Upper lobe of left lung (tissue), 6 donors: ENCODE results near the gene MAP4K4. TPM values are rescaled to one million over a fixed set of nuclear protein-coding genes. Genes with fewer than 3 reads are reported as not detected.
A peak's percentile ranks its signal among the peaks of the same experiment; 100 is the strongest.

ENCODE experiments used
- ATAC-seq, 2 donors: fragments of 200-7000 bp; cut with Tn5 transposase; one replicate each; pipeline ENCODE4 v1.9.1; 2022; ENCODE audit warnings: mild to moderate bottlenecking in 2 of 2, moderate library complexity in 2 of 2; ENCODE audit not compliant: low FRiP score in 2 of 2
- DNase-seq, 2 donors: peaks; one replicate each; pipeline ENCODE4 v3.0.0-alpha.2; 2019 to 2020
- H3K27ac ChIP-seq, 4 donors: fragments of 200-600 bp; sonication (generic); one replicate each; pipeline ENCODE4 v1.5.1; 2016 to 2019
- H3K27me3 ChIP-seq, 4 donors: fragments of 200-600 bp; sonication (generic); one replicate each; pipeline ENCODE4 v1.5.1; 2017 to 2019
- H3K36me3 ChIP-seq, 4 donors: fragments of 200-600 bp; sonication (generic); one replicate each; pipeline ENCODE4 v1.5.1; 2016 to 2019
- H3K4me1 ChIP-seq, 4 donors: fragments of 200-600 bp; sonication (generic); one replicate each; pipeline ENCODE4 v1.5.1; 2018 to 2019
- H3K4me3 ChIP-seq, 4 donors: fragments of 200-600 bp; sonication (generic); one replicate each; pipeline ENCODE4 v1.5.1; 2017 to 2019; ENCODE audit warnings: mild to moderate bottlenecking in 2 of 4, moderate library complexity in 1 of 4
- H3K9me3 ChIP-seq, 4 donors: fragments of 200-600 bp; sonication (generic); one replicate each; pipeline ENCODE4 v1.5.1; 2018 to 2019
- EP300 ChIP-seq, 4 donors: sonication (generic); formaldehyde crosslinking; IDR thresholded peaks; one replicate each; pipeline ENCODE4 v1.5.1; 2017; ENCODE audit warnings: antibody characterized with exemption in 4 of 4, control low read depth in 2 of 4
- POLR2A ChIP-seq, 4 donors: fragments of 450-650 bp; IDR thresholded peaks; one replicate each; pipeline ENCODE4 v1.5.1; 2016 to 2017; ENCODE audit warnings: antibody characterized with exemption in 4 of 4, mild to moderate bottlenecking in 2 of 4
- POLR2AphosphoS5 ChIP-seq, 2 donors: sonication (generic); formaldehyde crosslinking; IDR thresholded peaks; one replicate each; pipeline ENCODE4 v1.5.1; 2017; ENCODE audit warnings: antibody characterized with exemption in 2 of 2
- WGBS, 2 donors: methylation state at CpG; one replicate each; pipeline ENCODE4 v1.1.5; 2017 to 2018; 5-methylcytosine and 5-hydroxymethylcytosine counted together
- total RNA-seq, 6 donors: library from RNA; depleted of rRNA in 4 of 6; stranded (reverse); fragments of >200 nt in 4 of 6; gene quantifications; one replicate each; pipeline versions ENCODE4 v1.1.0 to v1.2.1, GENCODE V29; 2016 to 2021
- TF ChIP-seq, protein P1 (sequence below), 6 experiments: fragments of 450-650 bp in 4 of 6; fragments of 200-600 bp in 2 of 6; sonication (generic) in 2 of 6; IDR thresholded peaks; one replicate each; pipeline ENCODE4 v1.5.1; 2016 to 2019; ENCODE audit warnings: antibody characterized with exemption in 6 of 6
- donor health status: DM: no; HTN: no; CAD: no; lungs with moderate emphysema.
- donor health status: DM: no; HTN: yes; CAD: no; lungs with severe emphysema.

The MAP4K4 gene
- total RNA-seq, 6 donors from 2014 or later: 49.8 to 88.0 (median 56.4) TPM

- Histone ChIP-seq H3K9me3 (no peaks in the 10 kb centered on the region), H3K4me1 (peaks cover 0 to 4% (median 0%) of the 10 kb centered on the region in 4 donors), H3K27me3 (no peaks in the 10 kb centered on the region), H3K36me3 (peaks cover 22 to 69% (median 48%) of the 10 kb centered on the region in 4 donors), H3K27ac (peak overlapping the region in 2 of 4 donors; percentile 28 to 30), H3K4me3 (no peak overlapping the region)
- TF ChIP-seq, protein P1, sequence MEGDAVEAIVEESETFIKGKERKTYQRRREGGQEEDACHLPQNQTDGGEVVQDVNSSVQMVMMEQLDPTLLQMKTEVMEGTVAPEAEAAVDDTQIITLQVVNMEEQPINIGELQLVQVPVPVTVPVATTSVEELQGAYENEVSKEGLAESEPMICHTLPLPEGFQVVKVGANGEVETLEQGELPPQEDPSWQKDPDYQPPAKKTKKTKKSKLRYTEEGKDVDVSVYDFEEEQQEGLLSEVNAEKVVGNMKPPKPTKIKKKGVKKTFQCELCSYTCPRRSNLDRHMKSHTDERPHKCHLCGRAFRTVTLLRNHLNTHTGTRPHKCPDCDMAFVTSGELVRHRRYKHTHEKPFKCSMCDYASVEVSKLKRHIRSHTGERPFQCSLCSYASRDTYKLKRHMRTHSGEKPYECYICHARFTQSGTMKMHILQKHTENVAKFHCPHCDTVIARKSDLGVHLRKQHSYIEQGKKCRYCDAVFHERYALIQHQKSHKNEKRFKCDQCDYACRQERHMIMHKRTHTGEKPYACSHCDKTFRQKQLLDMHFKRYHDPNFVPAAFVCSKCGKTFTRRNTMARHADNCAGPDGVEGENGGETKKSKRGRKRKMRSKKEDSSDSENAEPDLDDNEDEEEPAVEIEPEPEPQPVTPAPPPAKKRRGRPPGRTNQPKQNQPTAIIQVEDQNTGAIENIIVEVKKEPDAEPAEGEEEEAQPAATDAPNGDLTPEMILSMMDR (IDR thresholded peaks at IDR 0.05): no peak
- TF ChIP-seq POLR2A (IDR thresholded peaks at IDR 0.05): no peak
- no peak for TF ChIP-seq EP300 (IDR thresholded peaks at IDR 0.05)
- TF ChIP-seq POLR2AphosphoS5 (IDR thresholded peaks at IDR 0.05): no peak
- ATAC-seq (no peak), DNase-seq (no peak)
- WGBS, 2 donors: 71 to 74% methylated on average over 1 of the region's 1 CpG
Observed at GRCh38 chr2:101864426-101864825, 166.9 kb downstream of the MAP4K4 start.

DNA sequence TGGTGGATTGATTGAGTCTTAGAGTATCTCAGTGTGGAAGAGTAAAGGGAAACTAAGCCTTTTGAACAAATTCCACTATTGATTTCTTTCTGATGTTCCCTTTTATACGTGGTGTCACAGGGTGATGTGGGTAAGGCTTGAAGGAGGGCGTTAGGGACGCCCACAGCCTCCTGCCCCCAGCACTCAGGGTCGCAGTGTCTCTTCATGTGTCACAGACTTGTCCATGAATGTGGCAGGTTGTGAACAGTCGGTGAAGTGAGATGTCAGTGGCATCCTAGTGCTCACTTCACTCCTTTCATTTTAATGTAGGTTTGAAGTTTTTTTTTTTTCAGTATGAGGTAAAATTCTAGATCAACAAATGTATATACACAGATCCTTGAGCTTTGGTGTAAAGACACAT, 171.0 kb downstream of the MAP4K4 start:
- Histone ChIP-seq H3K36me3 (peaks cover 29 to 92% (median 64%) of the 10 kb centered on the region in 4 donors), H3K9me3 (no peaks in the 10 kb centered on the region), H3K4me1 (peaks cover 0 to 4% (median 0%) of the 10 kb centered on the region in 4 donors), H3K27me3 (no peaks in the 10 kb centered on the region), H3K27ac (no peak overlapping the region), H3K4me3 (no peak overlapping the region)
- DNase-seq (no peak), ATAC-seq (no peak)
- TF ChIP-seq EP300 (IDR thresholded peaks at IDR 0.05): no peak
- TF ChIP-seq, protein P1 (IDR thresholded peaks at IDR 0.05): no peak
- TF ChIP-seq POLR2AphosphoS5 (IDR thresholded peaks at IDR 0.05): no peak
- TF ChIP-seq POLR2A (IDR thresholded peaks at IDR 0.05): no peak
- 88 to 90% methylated on average over 5 of the region's 5 CpGs for WGBS, 2 donors

DNA sequence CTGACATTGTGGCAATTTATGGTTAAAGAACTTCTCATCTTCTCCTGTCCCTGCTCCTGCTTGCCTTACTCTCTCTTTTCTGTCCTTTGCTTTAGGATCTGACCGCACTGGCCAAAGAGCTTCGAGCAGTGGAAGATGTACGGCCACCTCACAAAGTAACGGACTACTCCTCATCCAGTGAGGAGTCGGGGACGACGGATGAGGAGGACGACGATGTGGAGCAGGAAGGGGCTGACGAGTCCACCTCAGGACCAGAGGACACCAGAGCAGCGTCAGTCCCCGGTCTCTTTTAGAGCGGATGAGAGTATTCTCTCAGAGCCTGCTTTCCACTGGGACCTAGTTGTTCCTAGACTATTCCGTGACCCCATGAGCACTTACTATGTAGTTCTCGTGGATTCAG, 172.0 kb downstream of the MAP4K4 start:
- 94 to 96% methylated on average over 15 of the region's 15 CpGs for WGBS, 2 donors
- ATAC-seq (no peak), DNase-seq (no peak)
- TF ChIP-seq, protein P1 (IDR thresholded peaks at IDR 0.05): no peak
- TF ChIP-seq EP300 (IDR thresholded peaks at IDR 0.05) (no peak), POLR2A (IDR thresholded peaks at IDR 0.05) (no peak), POLR2AphosphoS5 (IDR thresholded peaks at IDR 0.05) (no peak)
- H3K27ac ChIP-seq: no peak overlapping the region
- no peaks in the 10 kb centered on the region for H3K9me3 ChIP-seq
- H3K27me3 ChIP-seq: no peaks in the 10 kb centered on the region
- peaks cover 0 to 3% (median 0%) of the 10 kb centered on the region in 4 donors for H3K4me1 ChIP-seq
- H3K4me3 ChIP-seq: no peak overlapping the region
- H3K36me3 ChIP-seq: peaks cover 39 to 94% (median 70%) of the 10 kb centered on the region in 4 donors

DNA sequence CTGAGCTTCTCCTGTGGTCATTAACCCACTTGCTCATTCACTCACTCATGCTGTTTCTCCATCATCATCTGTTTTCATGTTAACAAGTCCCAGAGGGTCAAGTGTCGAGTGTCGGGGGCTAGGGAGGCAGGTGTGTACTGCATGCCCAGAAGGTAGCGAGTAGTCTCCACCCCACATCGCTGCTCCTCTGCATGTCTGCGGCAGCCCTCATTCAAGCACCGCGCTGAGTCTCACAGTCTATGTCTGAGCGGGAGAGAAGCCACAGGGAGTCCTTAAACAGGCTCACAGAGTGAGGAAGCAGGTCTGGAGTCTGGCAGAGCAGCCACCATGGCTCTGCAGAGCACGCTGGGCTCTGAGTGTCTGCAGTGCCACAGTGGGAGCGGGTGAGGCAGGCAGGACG, 172.9 kb downstream of the MAP4K4 start:
- WGBS, 2 donors: 96 to 98% methylated on average over 9 to 11 of the region's 11 CpGs
- no peak overlapping the region for H3K4me3 ChIP-seq
- DNase-seq: no peak
- peak in 1 of 2 donors; percentile 46 for ATAC-seq
- H3K4me1 ChIP-seq: no peaks in the 10 kb centered on the region
- TF ChIP-seq EP300 (IDR thresholded peaks at IDR 0.05) (no peak), POLR2A (IDR thresholded peaks at IDR 0.05) (no peak)
- TF ChIP-seq, protein P1 (IDR thresholded peaks at IDR 0.05): no peak
- H3K27me3 ChIP-seq: no peaks in the 10 kb centered on the region
- H3K36me3 ChIP-seq: peaks cover 35 to 94% (median 75%) of the 10 kb centered on the region in 4 donors
- H3K9me3 ChIP-seq: no peaks in the 10 kb centered on the region
- H3K27ac ChIP-seq: no peak overlapping the region

DNA sequence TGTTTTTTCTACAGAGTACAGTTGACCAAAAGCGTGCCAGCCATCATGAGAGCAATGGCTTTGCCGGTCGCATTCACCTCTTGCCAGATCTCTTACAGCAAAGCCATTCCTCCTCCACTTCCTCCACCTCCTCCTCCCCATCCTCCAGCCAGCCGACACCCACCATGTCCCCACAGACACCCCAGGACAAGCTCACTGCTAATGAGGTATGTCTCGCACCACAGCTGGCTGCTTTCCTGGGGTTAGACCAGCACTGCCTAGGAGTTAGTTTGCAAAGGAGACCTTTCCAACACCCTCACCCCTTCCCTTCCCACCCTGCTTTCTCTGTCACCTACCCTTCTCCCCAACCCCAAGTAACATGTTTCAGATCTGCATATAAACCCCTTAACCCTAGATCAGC, 174.0 kb downstream of the MAP4K4 start:
- H3K4me1 ChIP-seq: no peaks in the 10 kb centered on the region
- no peaks in the 10 kb centered on the region for H3K9me3 ChIP-seq
- 88% methylated on average over 5 of the region's 5 CpGs for WGBS, 2 donors
- DNase-seq (no peak), ATAC-seq (no peak)
- no peak for TF ChIP-seq POLR2A (IDR thresholded peaks at IDR 0.05)
- TF ChIP-seq, protein P1 (IDR thresholded peaks at IDR 0.05): no peak
- TF ChIP-seq EP300 (IDR thresholded peaks at IDR 0.05): no peak
- no peak for TF ChIP-seq POLR2AphosphoS5 (IDR thresholded peaks at IDR 0.05)
- H3K27me3 ChIP-seq: no peaks in the 10 kb centered on the region
- no peak overlapping the region for H3K4me3 ChIP-seq
- peaks cover 27 to 94% (median 72%) of the 10 kb centered on the region in 4 donors for H3K36me3 ChIP-seq
- no peak overlapping the region for H3K27ac ChIP-seq
